Skeletal muscle cell (primary cell): Measurements from ENCODE around the gene CFAP100.

ENCODE experiments used
- DNase-seq: peaks from one replicate; pipeline ENCODE4 v3.0.0-alpha.2; 2010; ENCODE audit warnings: low read depth
- H3K4me3 ChIP-seq: 2 replicates; pipeline ENCODE4 v1.5.1; 2011; ENCODE audit warnings: low read depth, mild to moderate bottlenecking, control low read depth, low read length, moderate library complexity

CFAP100 gene

GRCh38 chr3:126451511-126451910, 56.8 kb downstream of the CFAP100 start:
- no peak for DNase-seq
- H3K4me3 ChIP-seq = no peak overlapping the region

GRCh38 chr3:126452213-126452612, 57.5 kb downstream of the CFAP100 start:
- no peak for DNase-seq
- no peak overlapping the region for H3K4me3 ChIP-seq

GRCh38 chr3:126454025-126454424, 59.3 kb downstream of the CFAP100 start:
- no peak overlapping the region for H3K4me3 ChIP-seq
- no peak for DNase-seq

- no peak for DNase-seq
- H3K4me3 ChIP-seq = no peak overlapping the region
Observed at GRCh38 chr3:126454437-126455198, 59.9 kb downstream of the CFAP100 start.

- no peak for DNase-seq
- H3K4me3 ChIP-seq = no peak overlapping the region
Observed at GRCh38 chr3:126456211-126456610, 61.5 kb downstream of the CFAP100 start.

- DNase-seq = no peak
Observed at GRCh38 chr3:126456766-126457388, 62.2 kb downstream of the CFAP100 start.

GRCh38 chr3:126459111-126459762, 64.5 kb downstream of the CFAP100 start:
- no peak overlapping the region for H3K4me3 ChIP-seq
- DNase-seq = no peak

More at GRCh38 chr3:126456766-126457388, 62.2 kb downstream of the CFAP100 start:
- no peak overlapping the region for H3K4me3 ChIP-seq

- no peak for DNase-seq
- no peak overlapping the region for H3K4me3 ChIP-seq
Observed at GRCh38 chr3:126459763-126460127, 65.0 kb downstream of the CFAP100 start.

- no peak overlapping the region for H3K4me3 ChIP-seq
- no peak for DNase-seq
Observed at GRCh38 chr3:126460381-126460780, 65.7 kb downstream of the CFAP100 start.

GRCh38 chr3:126461450-126462070, 66.9 kb downstream of the CFAP100 start:
- no peak overlapping the region for H3K4me3 ChIP-seq
- DNase-seq = no peak

- no peak for DNase-seq
Observed at GRCh38 chr3:126463521-126463920, 68.8 kb downstream of the CFAP100 start.

GRCh38 chr3:126464093-126464492, 69.4 kb downstream of the CFAP100 start:
- no peak overlapping the region for H3K4me3 ChIP-seq
- no peak for DNase-seq

More at GRCh38 chr3:126463521-126463920, 68.8 kb downstream of the CFAP100 start:
- H3K4me3 ChIP-seq = no peak overlapping the region

GRCh38 chr3:126464494-126464893, 69.8 kb downstream of the CFAP100 start:
- no peak overlapping the region for H3K4me3 ChIP-seq
- no peak for DNase-seq

- H3K4me3 ChIP-seq = no peak overlapping the region
- no peak for DNase-seq
Observed at GRCh38 chr3:126464997-126465396, 70.3 kb downstream of the CFAP100 start.

- H3K4me3 ChIP-seq = no peak overlapping the region
- DNase-seq = no peak
Observed at GRCh38 chr3:126465928-126466544, 71.3 kb downstream of the CFAP100 start.

- no peak for DNase-seq
- no peak overlapping the region for H3K4me3 ChIP-seq
Observed at GRCh38 chr3:126466886-126467610, 72.3 kb downstream of the CFAP100 start.

- H3K4me3 ChIP-seq = no peak overlapping the region
- DNase-seq = no peak
Observed at GRCh38 chr3:126467611-126467955, 72.9 kb downstream of the CFAP100 start.

- no peak for DNase-seq
- no peak overlapping the region for H3K4me3 ChIP-seq
Observed at GRCh38 chr3:126468028-126468891, 73.6 kb downstream of the CFAP100 start.
